Pulmonary artery endothelial cell (primary cell): ENCODE measurements around the gene SLC7A8. TPM values are rescaled to one million over a fixed set of nuclear protein-coding genes. Genes with fewer than 3 reads are reported as not detected.

Experiments
- DNase-seq: peaks from one replicate; pipeline ENCODE4 v3.0.0-alpha.2; 2011; ENCODE audit warnings: low read depth, low spot score
- total RNA-seq: library from RNA; depleted of rRNA; stranded (reverse); fragments of >200 nt; gene quantifications from 2 replicates; pipeline ENCODE4 v1.2.3, GENCODE V29; 2014

Gene SLC7A8
- total RNA-seq, 1 donor from 2014 or later = 0.46 TPM

GRCh38 chr14:23095196-23096108 is 88.0 kb downstream of the SLC7A8 start, which contains the start of gene C14orf119:
Gene C14orf119 (plus strand): TSS chr14:23095505. CDS start chr14:23097659, 2,154 bp downstream.
- DNase-seq = peak; percentile 97

GRCh38 chr14:23094666-23095195 is 88.7 kb downstream of the SLC7A8 start, which contains the start of gene ACIN1:
Gene ACIN1 (minus strand): TSS chr14:23095136. CDS start chr14:23095112, 24 bp downstream.
- DNase-seq = peak; percentile 51

GRCh38 chr14:23093991-23094665 is 89.3 kb downstream of the SLC7A8 start:
- no peak for DNase-seq

- no peak for DNase-seq
These were observed 89.9 kb downstream of the SLC7A8 start for GRCh38 chr14:23093526-23093925.

- DNase-seq = no peak
These were observed 90.4 kb downstream of the SLC7A8 start for GRCh38 chr14:23093104-23093503.

- no peak for DNase-seq
These were observed 91.9 kb downstream of the SLC7A8 start for GRCh38 chr14:23091294-23092225.

GRCh38 chr14:23090254-23090636 is 93.2 kb downstream of the SLC7A8 start:
- no peak for DNase-seq

- DNase-seq = no peak
These were observed 93.8 kb downstream of the SLC7A8 start for GRCh38 chr14:23089498-23090253.

GRCh38 chr14:23086565-23086964 is 96.9 kb downstream of the SLC7A8 start:
- DNase-seq = no peak

- DNase-seq = no peak
These were observed 98.0 kb downstream of the SLC7A8 start for GRCh38 chr14:23085458-23085857.

GRCh38 chr14:23080474-23080873 is 103.0 kb downstream of the SLC7A8 start:
- no peak for DNase-seq

GRCh38 chr14:23079716-23080115 is 103.7 kb downstream of the SLC7A8 start:
- no peak for DNase-seq

- DNase-seq = peak; percentile 70
These were observed 104.8 kb downstream of the SLC7A8 start for GRCh38 chr14:23078692-23079116.

GRCh38 chr14:23077962-23078361 is 105.5 kb downstream of the SLC7A8 start:
- no peak for DNase-seq

- DNase-seq = no peak
These were observed 106.6 kb downstream of the SLC7A8 start for GRCh38 chr14:23076785-23077408.

Other genes with a start within 250 kb of the SLC7A8 start
- gene HAUS4, start 226.6 kb downstream of the SLC7A8 start, total RNA-seq = 57.4 and 58.2 TPM in 2 replicates
- gene AJUBA, start 201.1 kb downstream of the SLC7A8 start, total RNA-seq = 66.8 and 72.2 TPM in 2 replicates
- 7.5 and 8.0 TPM in 2 replicates for gene C14orf93, start 173.5 kb downstream of the SLC7A8 start, total RNA-seq
- 302 and 331 TPM in 2 replicates for gene PSMB5, start 148.8 kb downstream of the SLC7A8 start, total RNA-seq
- not detected in 2 replicates for gene PSMB11, start 141.4 kb downstream of the SLC7A8 start, total RNA-seq
- 6.3 and 13.9 TPM in 2 replicates for gene CDH24, start 126.1 kb downstream of the SLC7A8 start, total RNA-seq
- gene ACIN1, start 88.5 kb downstream of the SLC7A8 start, total RNA-seq = 62.8 and 98.6 TPM in 2 replicates
- gene C14orf119, start 88.2 kb downstream of the SLC7A8 start, total RNA-seq = 48.5 and 52.5 TPM in 2 replicates
- not detected in 2 replicates for gene CIROP, start 78.7 kb downstream of the SLC7A8 start, total RNA-seq
- not detected in 2 replicates for gene CEBPE, start 64.4 kb downstream of the SLC7A8 start, total RNA-seq
- not detected in 2 replicates for gene RNF212B, start 54.3 kb upstream of the SLC7A8 start, total RNA-seq
- gene HOMEZ, start 102.5 kb upstream of the SLC7A8 start, total RNA-seq = 4.0 and 5.8 TPM in 2 replicates
- gene PPP1R3E, start 119.2 kb upstream of the SLC7A8 start, total RNA-seq = 1.8 and 2.0 TPM in 2 replicates
- gene BCL2L2, start 123.2 kb upstream of the SLC7A8 start, total RNA-seq = 17.5 and 18.3 TPM in 2 replicates
- gene PABPN1, start 137.8 kb upstream of the SLC7A8 start, total RNA-seq = 132 and 144 TPM in 2 replicates
- 0.99 and 5.7 TPM in 2 replicates for gene SLC22A17, start 169.2 kb upstream of the SLC7A8 start, total RNA-seq
- gene EFS, start 181.5 kb upstream of the SLC7A8 start, total RNA-seq = not detected in 2 replicates
- gene IL25, start 189.1 kb upstream of the SLC7A8 start, total RNA-seq = not detected in 2 replicates
- gene CMTM5, start 193.4 kb upstream of the SLC7A8 start, total RNA-seq = not detected in 2 replicates
- gene MYH6, start 224.6 kb upstream of the SLC7A8 start, total RNA-seq = not detected in 2 replicates